Subcutaneous adipose tissue (tissue), 4 donors: Measurements from ENCODE around the gene ZNF664. TPM values are rescaled to one million over a fixed set of nuclear protein-coding genes. Genes with fewer than 3 reads are reported as not detected.

ENCODE experiments used
- total RNA-seq, 4 donors: library from RNA; depleted of rRNA; stranded (reverse); fragments of >200 nt; gene quantifications; one replicate each; pipeline ENCODE4 v1.1.0, GENCODE V29; 2016
- TF ChIP-seq, protein P1 (sequence below): fragments of 450-650 bp; IDR thresholded peaks from one replicate; pipeline ENCODE4 v1.5.1; 2016; ENCODE audit warnings: low read depth, mild to moderate bottlenecking, control low read depth, antibody characterized with exemption, moderate library complexity

Gene ZNF664
- total RNA-seq, 4 donors from 2014 or later = 80.2 to 115 (median 92.6) TPM

DNA sequence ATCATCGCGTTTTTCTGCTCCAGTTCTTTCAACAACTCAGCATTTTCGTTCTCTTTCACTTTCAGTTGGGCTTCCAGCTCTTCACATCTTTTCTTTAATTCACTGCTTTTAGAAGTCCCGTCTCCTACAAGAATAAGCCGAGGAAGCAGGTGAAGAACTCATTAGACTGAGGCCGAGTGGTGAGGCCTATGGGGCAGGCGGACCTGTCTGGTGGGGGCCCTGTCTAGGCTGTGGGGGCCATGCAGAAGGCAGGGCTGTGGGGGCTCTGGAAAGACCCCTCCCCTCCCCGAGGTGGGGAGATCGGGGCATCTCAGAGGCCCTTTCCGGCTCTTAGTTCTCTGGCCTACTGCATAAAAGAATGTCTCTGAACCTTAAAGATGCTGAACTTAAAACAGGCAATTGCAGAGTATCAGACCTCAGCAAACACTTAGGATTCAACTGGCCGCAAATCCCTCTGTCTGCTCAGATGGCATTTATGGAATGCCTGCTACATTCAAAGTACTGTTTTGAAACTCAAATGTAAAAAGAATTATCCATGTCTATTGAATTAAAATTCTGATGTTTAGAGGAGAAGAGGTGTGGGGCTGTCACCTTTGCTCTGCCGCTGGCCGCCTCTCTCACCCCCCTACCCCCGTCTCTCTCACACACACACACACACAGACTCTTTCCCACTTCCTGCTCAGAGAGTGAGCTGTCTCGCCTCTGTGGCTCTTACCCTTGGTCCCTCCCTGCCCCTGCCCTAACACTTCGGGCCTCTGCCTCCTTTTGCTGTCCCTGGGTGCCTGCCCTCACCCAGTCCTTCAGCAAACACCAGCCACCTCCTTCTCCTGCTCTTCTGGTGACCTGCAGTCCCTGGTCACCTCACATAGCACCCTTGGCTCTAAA is 35.1 kb upstream of the ZNF664 start:
- TF ChIP-seq, protein P1, sequence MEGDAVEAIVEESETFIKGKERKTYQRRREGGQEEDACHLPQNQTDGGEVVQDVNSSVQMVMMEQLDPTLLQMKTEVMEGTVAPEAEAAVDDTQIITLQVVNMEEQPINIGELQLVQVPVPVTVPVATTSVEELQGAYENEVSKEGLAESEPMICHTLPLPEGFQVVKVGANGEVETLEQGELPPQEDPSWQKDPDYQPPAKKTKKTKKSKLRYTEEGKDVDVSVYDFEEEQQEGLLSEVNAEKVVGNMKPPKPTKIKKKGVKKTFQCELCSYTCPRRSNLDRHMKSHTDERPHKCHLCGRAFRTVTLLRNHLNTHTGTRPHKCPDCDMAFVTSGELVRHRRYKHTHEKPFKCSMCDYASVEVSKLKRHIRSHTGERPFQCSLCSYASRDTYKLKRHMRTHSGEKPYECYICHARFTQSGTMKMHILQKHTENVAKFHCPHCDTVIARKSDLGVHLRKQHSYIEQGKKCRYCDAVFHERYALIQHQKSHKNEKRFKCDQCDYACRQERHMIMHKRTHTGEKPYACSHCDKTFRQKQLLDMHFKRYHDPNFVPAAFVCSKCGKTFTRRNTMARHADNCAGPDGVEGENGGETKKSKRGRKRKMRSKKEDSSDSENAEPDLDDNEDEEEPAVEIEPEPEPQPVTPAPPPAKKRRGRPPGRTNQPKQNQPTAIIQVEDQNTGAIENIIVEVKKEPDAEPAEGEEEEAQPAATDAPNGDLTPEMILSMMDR = no peak

DNA sequence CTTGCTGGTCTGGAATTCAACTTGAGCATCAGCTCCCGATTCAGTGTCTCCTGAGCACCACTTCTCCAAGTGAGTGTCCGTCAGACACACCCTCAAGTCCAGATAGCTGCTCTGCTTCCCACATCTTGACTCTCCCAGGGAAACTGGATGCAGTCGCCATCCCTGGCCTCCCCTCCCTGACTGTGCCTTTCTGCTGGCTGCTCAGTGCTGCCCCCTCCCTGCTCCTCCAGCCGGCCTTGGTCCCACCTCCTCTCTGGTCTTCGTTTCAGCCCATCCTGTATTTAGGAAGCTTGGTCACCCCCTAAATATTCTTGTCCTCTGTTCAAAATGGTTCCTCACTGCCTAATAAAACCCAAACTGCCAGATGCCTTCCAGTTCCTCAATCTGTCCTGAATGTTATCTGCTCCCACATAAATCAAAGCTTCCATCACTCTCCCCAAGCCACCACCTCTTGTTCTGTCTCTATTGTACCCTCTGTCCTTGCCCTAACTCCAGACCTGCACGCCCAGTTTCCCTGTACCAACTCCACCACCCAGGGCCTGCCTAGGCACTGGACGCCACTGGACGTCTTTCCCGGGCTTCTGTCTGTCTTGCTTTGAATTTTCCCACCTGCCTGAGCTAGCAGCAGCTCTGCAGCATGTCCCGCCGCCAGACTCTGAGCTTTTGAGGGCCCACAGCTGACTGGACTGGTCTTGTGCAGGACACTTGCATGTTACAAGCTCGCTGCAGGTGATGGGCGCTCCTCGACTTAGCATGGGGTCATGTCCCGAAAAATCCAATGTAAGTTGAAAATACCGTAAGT is 34.1 kb upstream of the ZNF664 start:
- TF ChIP-seq, protein P1 = no peak

DNA sequence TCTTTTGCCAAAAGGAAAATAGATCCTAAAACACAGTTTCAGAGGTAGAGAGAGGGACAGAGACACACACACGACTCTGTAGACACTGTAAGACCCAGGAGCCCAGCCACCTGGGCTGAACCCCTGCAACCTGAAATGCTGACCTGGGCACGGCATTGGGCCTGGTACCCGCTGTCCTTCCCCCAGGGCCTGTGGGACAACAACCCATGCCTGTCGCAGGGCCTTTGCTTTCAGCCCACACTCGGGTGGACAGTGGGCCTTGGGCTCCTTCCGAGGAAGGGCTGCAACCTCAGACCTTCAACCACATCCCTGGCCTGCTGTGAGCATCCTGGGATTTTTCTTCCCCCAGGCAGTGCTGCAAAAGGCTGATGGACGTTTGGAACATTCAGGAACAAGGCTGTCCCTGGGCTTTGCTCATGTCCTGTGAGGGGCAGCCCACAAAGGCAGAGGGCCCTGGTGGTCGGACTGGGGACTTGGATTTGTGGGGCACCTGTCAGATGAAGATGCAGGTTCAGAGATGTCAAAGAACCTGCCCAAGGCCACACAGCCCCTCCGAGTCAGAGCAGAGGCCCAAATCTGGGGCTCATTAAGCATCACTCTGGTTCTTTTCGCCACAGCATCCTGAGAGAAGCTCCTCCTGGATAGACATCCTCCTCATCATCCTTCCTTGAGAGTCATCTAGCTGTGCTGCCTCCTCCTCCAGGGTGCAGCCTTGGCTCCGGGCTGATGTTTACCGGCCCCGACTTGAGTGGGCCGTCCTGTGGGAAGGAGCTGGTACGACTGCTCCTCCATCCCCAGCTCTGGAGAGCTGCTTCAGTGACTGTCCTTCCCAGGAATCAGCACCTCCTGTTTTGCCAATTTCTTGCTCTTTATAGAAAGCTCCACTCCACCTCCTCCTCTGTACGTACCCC is 33.0 kb upstream of the ZNF664 start:
- TF ChIP-seq, protein P1 = no peak

DNA sequence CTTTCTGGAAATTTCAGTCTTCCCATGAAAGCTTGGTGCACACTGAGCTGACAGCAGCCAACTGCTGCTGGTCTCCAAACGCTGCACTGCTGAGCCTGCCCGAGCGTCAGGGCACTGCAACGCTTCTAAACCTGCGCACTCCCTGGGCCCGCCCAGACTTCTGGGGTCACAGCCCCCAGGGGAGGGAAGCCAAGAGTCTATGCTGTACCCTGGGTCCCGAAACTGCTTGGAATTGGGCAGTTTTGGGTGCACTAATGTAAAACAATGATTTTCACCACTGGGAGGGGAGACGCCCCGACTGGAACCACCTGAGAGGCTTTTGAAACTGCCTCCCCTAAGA is 32.4 kb upstream of the ZNF664 start:
- TF ChIP-seq, protein P1 = no peak

DNA sequence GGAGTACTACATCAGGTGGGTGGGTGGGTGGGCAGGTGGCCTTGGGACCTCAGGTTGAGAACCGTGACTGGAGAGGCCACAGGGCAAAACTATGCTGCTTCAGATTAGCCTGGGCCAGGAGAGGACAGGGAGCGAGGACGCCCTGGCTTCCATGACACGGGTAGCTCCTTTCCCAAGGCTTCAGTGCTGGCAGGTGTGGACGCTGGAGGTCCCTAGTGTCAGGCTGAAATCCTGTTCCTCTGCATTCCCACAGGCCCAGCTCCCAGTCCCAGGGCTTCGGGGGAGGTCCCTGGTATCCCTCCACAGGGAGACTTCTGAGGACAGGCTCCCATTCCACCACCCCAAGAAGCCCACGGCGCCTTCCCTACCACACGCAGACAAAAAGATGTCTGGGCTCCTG is 32.0 kb upstream of the ZNF664 start:
- TF ChIP-seq, protein P1 = no peak

DNA sequence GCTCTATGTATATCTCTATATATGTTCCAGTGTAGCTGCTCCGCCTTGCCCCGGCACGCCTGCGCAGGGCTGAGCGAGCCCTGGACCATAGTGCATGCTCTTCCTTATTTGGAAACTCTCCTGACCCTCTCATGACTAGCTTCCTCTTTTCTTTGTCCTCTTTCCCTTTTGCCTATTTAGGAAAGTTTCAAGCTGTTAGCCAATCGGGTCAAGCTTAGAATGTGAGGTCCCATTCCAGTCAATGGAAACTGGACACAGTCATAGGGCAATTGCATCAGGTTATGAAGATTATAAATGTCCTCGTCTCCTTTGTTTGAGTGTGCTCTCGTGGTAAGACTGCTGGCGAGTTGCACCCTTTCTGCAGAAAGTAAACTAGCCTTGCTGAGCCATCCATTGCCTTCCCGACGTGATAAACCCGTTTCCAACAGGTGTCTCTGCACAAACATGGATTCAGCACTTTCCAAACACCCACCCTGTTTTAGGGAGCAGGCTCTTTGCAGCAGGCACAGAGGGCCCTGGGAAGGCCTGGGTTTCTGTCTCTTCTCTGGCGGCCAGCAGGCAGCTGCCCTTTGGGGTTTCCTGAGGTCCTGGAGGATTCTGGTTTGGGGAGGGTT is 31.3 kb upstream of the ZNF664 start:
- TF ChIP-seq, protein P1 = no peak
